H1 (cell line): ENCODE data around the gene VPS54. TPM values are rescaled to one million over a fixed set of nuclear protein-coding genes. Genes with fewer than 3 reads are reported as not detected.
A peak's percentile ranks its signal among the peaks of the same experiment; 100 is the strongest.

Experiments used
- CTCF ChIA-PET: fragments of 300-600 bp; sonication (Branson Sonifier 250); formaldehyde crosslinking; loops from one replicate; lab custom pipeline; 2021; ENCODE audit not compliant: partially characterized antibody; lab: Charles Lee
- POLR2A ChIA-PET: fragments of 300-600 bp; sonication (Branson Sonifier 250); formaldehyde crosslinking; loops from one replicate; lab custom pipeline; 2021; ENCODE audit warnings: inconsistent platforms; ENCODE audit not compliant: partially characterized antibody; lab: Charles Lee
- DNase-seq, 2 experiments: peaks; one replicate each; pipeline versions ENCODE4 v3.0.0 to v3.0.0-alpha.2; 2010 to 2022; ENCODE audit warnings: low spot score in 2 of 2, low read depth in 1 of 2, mixed read lengths in 1 of 2
- FAIRE-seq: peaks from 2 replicates; lab custom pipeline; 2011; peaks lifted over from hg19 to GRCh38; lab: Jason Lieb, UNC
- H2AFZ ChIP-seq: 2 replicates; pipeline ENCODE4 v1.8.1; 2012; ENCODE audit warnings: low read length, inconsistent platforms
- H2AK5ac ChIP-seq: 2 replicates; pipeline ENCODE4 v1.6.1; 2013; ENCODE audit warnings: low read depth, low read length
- H2BK120ac ChIP-seq: replicated peaks from 2 replicates; pipeline ENCODE3; 2013; ENCODE audit warnings: low read depth, low read length, inconsistent platforms
- H2BK12ac ChIP-seq: 2 replicates; pipeline ENCODE4 v1.6.1; 2013; ENCODE audit warnings: low read depth, low read length
- H2BK15ac ChIP-seq: 2 replicates; pipeline ENCODE4 v1.6.1; 2013; ENCODE audit warnings: low read length
- H2BK20ac ChIP-seq: 2 replicates; pipeline ENCODE4 v1.6.1; 2013; ENCODE audit warnings: low read length
- H2BK5ac ChIP-seq: 2 replicates; pipeline ENCODE4 v1.6.1; 2013; ENCODE audit warnings: low read depth, low read length
- H3K14ac ChIP-seq: 2 replicates; pipeline ENCODE4 v1.6.1; 2013; ENCODE audit warnings: inconsistent platforms; ENCODE audit not compliant: insufficient read length
- H3K18ac ChIP-seq: 2 replicates; pipeline ENCODE4 v1.6.1; 2013; ENCODE audit warnings: low read length; ENCODE audit errors: extremely low read depth
- H3K23ac ChIP-seq: 2 replicates; pipeline ENCODE4 v1.6.1; 2013; ENCODE audit warnings: inconsistent platforms; ENCODE audit not compliant: insufficient read length
- H3K23me2 ChIP-seq: 2 replicates; pipeline ENCODE4 v1.6.1; 2013; ENCODE audit warnings: low read depth, low read length
- H3K27ac ChIP-seq: 2 replicates; pipeline ENCODE4 v1.6.1; 2011; ENCODE audit warnings: low read depth, low read length, inconsistent platforms
- H3K27me3 ChIP-seq, 4 experiments: replicated peaks in 1 of 4; 1 replicate in 1 of 4; 2 replicates in 3 of 4; pipeline versions ENCODE4 v1.6.1 to v1.8.1; 2011 to 2013; ENCODE audit warnings: low read length in 3 of 4, mild to moderate bottlenecking in 3 of 4, inconsistent platforms in 2 of 4, mixed read lengths in 2 of 4, moderate library complexity in 1 of 4; ENCODE audit not compliant: control insufficient read depth in 3 of 4, insufficient read depth in 3 of 4; ENCODE audit errors: extremely low read depth in 1 of 4
- H3K36me3 ChIP-seq, 4 experiments: 2 replicates each; pipeline versions ENCODE4 v1.6.1 to v1.8.1; 2011 to 2013; ENCODE audit warnings: mild to moderate bottlenecking in 4 of 4, low read length in 3 of 4, moderate library complexity in 2 of 4, control low read depth in 1 of 4, inconsistent platforms in 1 of 4; ENCODE audit not compliant: insufficient read depth in 4 of 4, control insufficient read depth in 2 of 4
- H3K4ac ChIP-seq: replicated peaks from 2 replicates; pipeline ENCODE3; 2013; ENCODE audit warnings: low read length, low read depth, mixed read lengths, inconsistent platforms; ENCODE audit not compliant: insufficient read length
- H3K4me1 ChIP-seq, 4 experiments: replicated peaks in 1 of 4; 1 replicate in 1 of 4; 2 replicates in 3 of 4; pipeline versions ENCODE4 v1.6.1 to v1.8.1; 2011 to 2013; ENCODE audit warnings: low read length in 3 of 4, inconsistent platforms in 2 of 4, mixed read lengths in 1 of 4; ENCODE audit not compliant: insufficient read depth in 4 of 4, control insufficient read depth in 3 of 4
- H3K4me2 ChIP-seq, 2 experiments: 2 replicates each; pipeline versions ENCODE4 v1.6.1 to v1.8.1; 2011 to 2013; ENCODE audit warnings: low read depth in 2 of 2, low read length in 2 of 2, control low read depth in 1 of 2, inconsistent platforms in 1 of 2, mild to moderate bottlenecking in 1 of 2; ENCODE audit not compliant: insufficient read depth in 1 of 2
- H3K4me3 ChIP-seq, 4 experiments: fragments of 200-600, 300-600 bp in 1 of 4; sonication (generic), shearing (Covaris generic), sonication (Bioruptor Twin) in 1 of 4; 2 replicates each; pipeline versions ENCODE4 v1.5.1 to v1.8.1; 2011 to 2016; ENCODE audit warnings: low read length in 4 of 4, low read depth in 3 of 4, control low read depth in 2 of 4, inconsistent platforms in 2 of 4, mild to moderate bottlenecking in 2 of 4, mixed read lengths in 1 of 4, moderate library complexity in 1 of 4; ENCODE audit not compliant: insufficient read depth in 2 of 4; ENCODE audit errors: extremely low read depth in 1 of 4
- H3K56ac ChIP-seq: replicated peaks from 2 replicates; pipeline ENCODE3; 2013; ENCODE audit warnings: low read depth, mild to moderate bottlenecking, mixed read lengths, low read length, inconsistent platforms; ENCODE audit not compliant: insufficient read length
- H3K79me1 ChIP-seq: 2 replicates; pipeline ENCODE4 v1.6.1; 2013; ENCODE audit warnings: low read depth, low read length, control low read depth
- H3K79me2 ChIP-seq, 2 experiments: 2 replicates each; pipeline versions ENCODE4 v1.6.1 to v1.8.1; 2012 to 2013; ENCODE audit warnings: low read length in 2 of 2, mild to moderate bottlenecking in 2 of 2, inconsistent platforms in 1 of 2; ENCODE audit not compliant: insufficient read depth in 2 of 2, control insufficient read depth in 1 of 2
- H3K9ac ChIP-seq, 4 experiments: replicated peaks in 1 of 4; 1 replicate in 1 of 4; 2 replicates in 3 of 4; pipeline versions ENCODE4 v1.6.1 to v1.8.1; 2011 to 2013; ENCODE audit warnings: low read depth in 3 of 4, low read length in 3 of 4, control low read depth in 2 of 4, mild to moderate bottlenecking in 2 of 4, moderate library complexity in 2 of 4, inconsistent platforms in 1 of 4; ENCODE audit errors: extremely low read depth in 1 of 4
- H3K9me3 ChIP-seq, 2 experiments: 2 replicates each; pipeline versions ENCODE4 v1.6.1 to v1.8.1; 2012 to 2013; ENCODE audit warnings: mild to moderate bottlenecking in 2 of 2, moderate library complexity in 2 of 2, control low read depth in 1 of 2, inconsistent platforms in 1 of 2, low read depth in 1 of 2, low read length in 1 of 2, mixed read lengths in 1 of 2; ENCODE audit not compliant: insufficient read depth in 2 of 2
- H4K20me1 ChIP-seq, 2 experiments: replicated peaks in 1 of 2; 2 replicates each; pipeline versions ENCODE3 to v1.8.1; 2011 to 2013; ENCODE audit warnings: inconsistent platforms in 2 of 2, low read length in 2 of 2, mild to moderate bottlenecking in 1 of 2; ENCODE audit not compliant: insufficient read depth in 2 of 2, control insufficient read depth in 1 of 2
- H4K5ac ChIP-seq: 2 replicates; pipeline ENCODE4 v1.6.1; 2013; ENCODE audit warnings: low read length, low read depth, mixed read lengths, inconsistent platforms; ENCODE audit not compliant: insufficient read length
- H4K8ac ChIP-seq: 2 replicates; pipeline ENCODE4 v1.8.0; 2013; ENCODE audit warnings: mild to moderate bottlenecking, moderate library complexity, low read length, inconsistent platforms; ENCODE audit not compliant: insufficient read depth; ENCODE audit errors: extremely low read depth
- H4K91ac ChIP-seq: replicated peaks from 2 replicates; pipeline ENCODE3; 2013; ENCODE audit warnings: low read length, mixed read lengths, inconsistent platforms; ENCODE audit not compliant: insufficient read length
- CHD1 ChIP-seq: IDR thresholded peaks from 2 replicates; pipeline ENCODE4 v1.6.1; 2012; ENCODE audit warnings: low read depth, low read length, improper control_type of control experiment
- EGR1 ChIP-seq: IDR thresholded peaks from 2 replicates; pipeline ENCODE4 v1.6.1; 2011; ENCODE audit warnings: low read depth, low read length, borderline replicate concordance
- GTF2F1 ChIP-seq: IDR thresholded peaks from 2 replicates; pipeline ENCODE4 v1.6.1; 2012; ENCODE audit warnings: low read depth, low read length, improper control_type of control experiment, borderline replicate concordance
- JUN ChIP-seq: IDR thresholded peaks from 2 replicates; pipeline ENCODE4 v1.6.1; 2011; ENCODE audit warnings: low read depth, mild to moderate bottlenecking, improper control_type of control experiment, low read length
- POLR2A ChIP-seq, 2 experiments: IDR thresholded peaks; 1 replicate in 1 of 2; 2 replicates in 1 of 2; pipeline ENCODE4 v1.6.1; 2011; ENCODE audit warnings: low read depth in 2 of 2, low read length in 2 of 2, mild to moderate bottlenecking in 2 of 2; ENCODE audit errors: control extremely low read depth in 1 of 2
- POLR2AphosphoS5 ChIP-seq: IDR thresholded peaks from 2 replicates; pipeline ENCODE4 v1.6.1; 2011; ENCODE audit warnings: low read depth, low read length
- RXRA ChIP-seq: IDR thresholded peaks from 2 replicates; pipeline ENCODE4 v1.6.1; 2011; ENCODE audit warnings: low read depth, mild to moderate bottlenecking, low read length, moderate library complexity; ENCODE audit not compliant: insufficient read depth
- SAP30 ChIP-seq: fragments of 300-600 bp; sonication (generic); IDR thresholded peaks from 2 replicates; pipeline ENCODE4 v1.7.1; 2012; ENCODE audit warnings: low read length, moderate library complexity, mild to moderate bottlenecking, inconsistent platforms; ENCODE audit not compliant: insufficient read depth, insufficient replicate concordance
- SP1 ChIP-seq: IDR thresholded peaks from 2 replicates; pipeline ENCODE4 v1.6.1; 2011; ENCODE audit warnings: low read depth, low read length
- TAF1 ChIP-seq: IDR thresholded peaks from 2 replicates; pipeline ENCODE4 v1.6.1; 2011; ENCODE audit warnings: mild to moderate bottlenecking, low read depth, low read length
- TAF7 ChIP-seq: optimal IDR thresholded peaks from 2 replicates; pipeline ENCODE3; 2011; ENCODE audit warnings: low read depth, mild to moderate bottlenecking, inconsistent platforms, low read length, moderate library complexity, borderline replicate concordance
- TBP ChIP-seq: IDR thresholded peaks from 2 replicates; pipeline ENCODE4 v1.6.1; 2011; ENCODE audit warnings: low read depth, low read length, improper control_type of control experiment
- ZNF274 ChIP-seq: IDR thresholded peaks from 2 replicates; pipeline ENCODE4 v1.7.0; 2012; ENCODE audit warnings: low read length, borderline replicate concordance; ENCODE audit errors: extremely low read depth
- WGBS, 2 experiments: shearing (Covaris generic) in 1 of 2; methylation state at CpG; one replicate each; pipeline versions ENCODE4 v1.1.6 to v1.1.7; 2013 to 2015; ENCODE audit warnings: low lambda C conversion rate in 2 of 2, mixed read lengths in 2 of 2, inconsistent platforms in 1 of 2, low coverage in 1 of 2, missing lambda C conversion rate in 1 of 2; ENCODE audit not compliant: insufficient replicate concordance in 2 of 2, insufficient coverage in 1 of 2, insufficient read length in 1 of 2; ENCODE audit errors: extremely low coverage in 1 of 2, missing lambda C conversion rate in 1 of 2; 5-methylcytosine and 5-hydroxymethylcytosine counted together
- polyA plus RNA-seq, 7 experiments: library from polyadenylated mRNA; depleted of rRNA in 3 of 7; stranded (reverse) in 5 of 7; unstranded in 2 of 7; fragments of >200 nt in 5 of 7; fragments of 200-250 nt in 2 of 7; gene quantifications; 1 replicate in 5 of 7; 2 replicates in 1 of 7; 4 replicates in 1 of 7; pipeline versions ENCODE4 v1.2.1 to v1.2.3, GENCODE V29; 2011 to 2013; ENCODE audit warnings: missing spikeins in 2 of 7, mixed read lengths in 2 of 7
- total RNA-seq: library from RNA; stranded (reverse); fragmentation: NEBNext Ultra II Directional; extraction: Animal tissue kit (Norgen Biotek cat#: 25700); gene quantifications from 2 replicates; pipeline ENCODE4 v1.2.1, GENCODE V29; 2021

Gene VPS54
- total and polyA plus RNA-seq, 2 of the 8 experiments (the other 6 are each of a cell fraction or from before 2014, with no cell fraction given) = 3.6 to 13.2 TPM

- CTCF ChIA-PET = interaction anchor here (1.2 to 5.1 kb wide), 4 partner anchors 8 to 151 kb away, joined by 3 to 17 read pairs (median 8); no protein-coding TSS in a partner anchor
- Histone ChIP-seq H4K20me1 (peaks cover 11% of the 10 kb centered on the region in 2 experiments), H2BK12ac (no peak overlapping the region), H4K91ac (no peak overlapping the region), H2BK15ac (no peak overlapping the region), H3K23ac (no peak overlapping the region), H2BK120ac (no peak overlapping the region), H3K4me1 (peaks cover 0 to 13% (median 1%) of the 10 kb centered on the region in 4 experiments; a peak in 3 of 7 replicates), H2AFZ (no peak overlapping the region), H3K14ac (no peak overlapping the region), H4K5ac (no peak overlapping the region), H3K79me1 (no peaks in the 10 kb centered on the region), H3K4me2 (peak overlapping the region; percentile 78 to 94), H3K56ac (no peak overlapping the region), H2AK5ac (no peak overlapping the region), H3K36me3 (peaks cover 0 to 49% (median 8%) of the 10 kb centered on the region in 4 experiments; a peak in 4 of 8 replicates), H3K4me3 (peak overlapping the region; percentile 94 to 100 (median 97)), H3K9ac (peak overlapping the region; percentile 79 to 96 (median 90)), H3K79me2 (peaks cover 39 to 88% of the 10 kb centered on the region in 2 experiments), H3K23me2 (peaks cover 15% of the 10 kb centered on the region), H2BK20ac (no peak overlapping the region), H3K9me3 (no peaks in the 10 kb centered on the region), H3K27ac (peak overlapping the region; percentile 93; the same call in 1 of the 2 replicates), H3K27me3 (no peaks in the 10 kb centered on the region), H3K4ac (no peak overlapping the region), H3K18ac (no peak overlapping the region), H2BK5ac (no peak overlapping the region), H4K8ac (no peak overlapping the region)
- 1% methylated on average over 8 of the region's 8 CpGs; no CpG with 5 or more reads in 1 of the 2 experiments for WGBS, 2 experiments
- DNase-seq (no peak), FAIRE-seq (no peak)
- POLR2A ChIA-PET = interaction anchor here (0.7 to 10.8 kb wide), 21 partner anchors 9 to 254 kb away, joined by 3 to 297 read pairs (median 5); partner anchors contain the start of genes MDH1 and WDPCP
- TF ChIP-seq TBP = no peak
- no peak for TF ChIP-seq JUN
- TF ChIP-seq TAF7 = peak; percentile 6
- TF ChIP-seq SP1 = no peak
- TF ChIP-seq EGR1 = no peak
- TF ChIP-seq POLR2AphosphoS5 = 0 out of 2 replicates have a peak, but pooled peaks have one; percentile 11
- peak; percentile 30 for TF ChIP-seq CHD1
- no peak for TF ChIP-seq GTF2F1
- 0 out of 3 replicates have a peak, but pooled peaks of 1 of the 2 experiments have one; percentile 45 for TF ChIP-seq POLR2A (IDR thresholded peaks at IDR 0.05; ENCODE audit: control extremely low read depth in 1 of 2, low read depth in 2 of 2, low read length in 2 of 2)
- TF ChIP-seq ZNF274 = no peak
- no peak for TF ChIP-seq RXRA
- TF ChIP-seq SAP30 = no peak
- no peak for TF ChIP-seq TAF1
These were observed 176.1 kb downstream of the VPS54 start for GRCh38 chr2:63843093-63843492.
